ENCODE data around the gene PON3. TPM values are rescaled to one million over a fixed set of nuclear protein-coding genes. Genes with fewer than 3 reads are reported as not detected.

The PON3 gene
- total and polyA plus RNA-seq, 2 of the 13 experiments (the other 11 are each of a cell fraction or from before 2014, with no cell fraction given), result 23.6 to 37.8 TPM

GRCh38 chr7:95312561-95312960 is 83.6 kb downstream of the PON3 start:
- DNase-seq (ENCODE audit: low spot score) (no peak), FAIRE-seq (no peak), ATAC-seq (no peak)
- no peaks in the 10 kb centered on the region for H3K9me3 ChIP-seq (ENCODE audit: low read length)
- no peaks in the 10 kb centered on the region for H3K36me3 ChIP-seq (replicated peaks in 1 of 2; ENCODE audit: control insufficient read depth in 1 of 2, insufficient read depth in 2 of 2, low read length in 2 of 2)
- H3K27ac ChIP-seq (ENCODE audit: extremely low read length, insufficient read depth, low read length), result no peak overlapping the region
- no peak overlapping the region for H2AFZ ChIP-seq (ENCODE audit: low read length)
- CTCF ChIA-PET (ENCODE audit: low intra/inter-chr PET ratio, low total read pairs), result no interaction called here
- H3K4me1 ChIP-seq (ENCODE audit: insufficient read depth, low read length), result peaks cover 2% of the 10 kb centered on the region
- no peaks in the 10 kb centered on the region for H4K20me1 ChIP-seq (ENCODE audit: insufficient read depth, low read length)
- in situ Hi-C loops (cut with HindIII; ENCODE audit: extremely low pct_ligation_motif_present, low pct_unique_long_range_greater_than_20kb) (no loop called here), intact Hi-C loops (cut with micrococcal nuclease; ENCODE audit: unreplicated experiment) (no loop called here)
- no peak overlapping the region for H3K4me3 ChIP-seq (replicated peaks in 1 of 3; ENCODE audit: insufficient read depth in 1 of 3, low read depth in 2 of 3, low read length in 3 of 3)
- POLR2A ChIA-PET, result no interaction called here
- no peaks in the 10 kb centered on the region for H3K27me3 ChIP-seq (ENCODE audit: control insufficient read depth in 1 of 2, insufficient read depth in 2 of 2, low read length in 2 of 2)
- TF ChIP-seq ZNF740 (CRISPR knock-in tag; IDR thresholded peaks at IDR 0.05), result no peak
- TF ChIP-seq ZBTB10 (CRISPR knock-in tag; IDR thresholded peaks at IDR 0.05; ENCODE audit: borderline replicate concordance), result no peak
- TF ChIP-seq ZNF558 (CRISPR knock-in tag; IDR thresholded peaks at IDR 0.05; ENCODE audit: borderline replicate concordance), result no peak
- TF ChIP-seq FOXP4 (CRISPR knock-in tag; IDR thresholded peaks at IDR 0.05), result no peak
- TF ChIP-seq POGZ (CRISPR knock-in tag; IDR thresholded peaks at IDR 0.05), result no peak
- TF ChIP-seq SP2 (CRISPR knock-in tag; IDR thresholded peaks at IDR 0.05), result no peak
- no peak for TF ChIP-seq ADNP (CRISPR knock-in tag; IDR thresholded peaks at IDR 0.05)
- no peak for TF ChIP-seq NR2F1 (CRISPR knock-in tag; IDR thresholded peaks at IDR 0.05)
- TF ChIP-seq RAD51 (IDR thresholded peaks at IDR 0.05; ENCODE audit: borderline replicate concordance), result no peak
- no peak for TF ChIP-seq ZNF703 (CRISPR knock-in tag; IDR thresholded peaks at IDR 0.05; ENCODE audit: borderline replicate concordance)
- TF ChIP-seq TRIM22 (IDR thresholded peaks at IDR 0.05), result no peak
- no peak for TF ChIP-seq TRIM24 (CRISPR knock-in tag; IDR thresholded peaks at IDR 0.05)
- TF ChIP-seq RARA (CRISPR knock-in tag; IDR thresholded peaks at IDR 0.05), result no peak
- no peak for TF ChIP-seq ZNF281 (CRISPR knock-in tag; IDR thresholded peaks at IDR 0.05; ENCODE audit: borderline replicate concordance)
- TF ChIP-seq ATAD3A (CRISPR knock-in tag; IDR thresholded peaks at IDR 0.05), result no peak
- no peaks in the 10 kb centered on the region for H3K79me2 ChIP-seq (ENCODE audit: insufficient read depth, low read length)
- BruUV-seq (replicated peaks), result no TSS peak
- 81% methylated on average over 4 of the region's 4 CpGs for WGBS (ENCODE audit: low lambda C conversion rate)
- H3K9ac ChIP-seq (ENCODE audit: insufficient read depth, low read depth, low read length), result no peak overlapping the region
- no peak overlapping the region for H3K4me2 ChIP-seq (ENCODE audit: low read depth, low read length)

Measured in HepG2 (cell line).